MM.1S (cell line): ENCODE measurements around the gene MAU2.

Experiments used
- DNase-seq: peaks from one replicate; pipeline ENCODE4 v3.0.0-alpha.2; 2015
- H2AFZ ChIP-seq: fragments of 300-600 bp; sonication (generic); 2 replicates; pipeline ENCODE4 v1.6.0; 2016; ENCODE audit warnings: antibody characterized with exemption, low read length
- H3F3A ChIP-seq: fragments of 300-600 bp; sonication (generic); 2 replicates; pipeline ENCODE4 v1.6.1; 2016; ENCODE audit warnings: mild to moderate bottlenecking, antibody characterized with exemption, low read length, moderate library complexity, mixed read lengths; ENCODE audit not compliant: insufficient read depth
- H3K27ac ChIP-seq: fragments of 300-600 bp; sonication (generic); 2 replicates; pipeline ENCODE4 v1.5.1; 2016; ENCODE audit warnings: mild to moderate bottlenecking, low read length
- H3K27me3 ChIP-seq: fragments of 300-600 bp; sonication (generic); replicated peaks from 2 replicates; pipeline ENCODE4 v1.6.0; 2016; ENCODE audit warnings: low read length; ENCODE audit not compliant: insufficient read depth
- H3K36me3 ChIP-seq: fragments of 300-600 bp; sonication (generic); replicated peaks from 2 replicates; pipeline ENCODE4 v1.6.1; 2016; ENCODE audit warnings: mild to moderate bottlenecking, low read length, mixed read lengths; ENCODE audit not compliant: insufficient read depth
- H3K4me1 ChIP-seq: fragments of 300-600 bp; sonication (generic); 2 replicates; pipeline ENCODE4 v1.6.1; 2016; ENCODE audit warnings: low read length, mixed read lengths
- H3K4me2 ChIP-seq: fragments of 300-600 bp; sonication (generic); 2 replicates; pipeline ENCODE4 v1.6.0; 2016; ENCODE audit warnings: low read depth, low read length
- H3K4me3 ChIP-seq: fragments of 300-600 bp; sonication (generic); 2 replicates; pipeline ENCODE4 v1.5.1; 2016; ENCODE audit warnings: low read length, mixed read lengths
- H3K79me2 ChIP-seq: fragments of 300-600 bp; sonication (generic); 2 replicates; pipeline ENCODE4 v1.6.1; 2016; ENCODE audit warnings: mixed run types, low read length, mixed read lengths
- H3K9ac ChIP-seq: fragments of 300-600 bp; sonication (generic); 2 replicates; pipeline ENCODE4 v1.6.1; 2016; ENCODE audit warnings: low read length, mixed read lengths
- H3K9me2 ChIP-seq: fragments of 300-600 bp; sonication (generic); replicated peaks from 2 replicates; pipeline ENCODE4 v1.6.1; 2016; ENCODE audit warnings: mild to moderate bottlenecking, low read length, mixed read lengths; ENCODE audit not compliant: insufficient read depth
- H3K9me3 ChIP-seq: fragments of 300-600 bp; sonication (generic); replicated peaks from 2 replicates; pipeline ENCODE4 v1.6.1; 2016; ENCODE audit warnings: mild to moderate bottlenecking, low read length, mixed read lengths; ENCODE audit not compliant: insufficient read depth
- H4K20me1 ChIP-seq: fragments of 300-600 bp; sonication (generic); 2 replicates; pipeline ENCODE4 v1.6.1; 2016; ENCODE audit warnings: mild to moderate bottlenecking, low read length, moderate library complexity, mixed read lengths; ENCODE audit not compliant: insufficient read depth
- CTCF ChIP-seq: fragments of 300-600 bp; sonication (generic); IDR thresholded peaks from 2 replicates; pipeline ENCODE4 v1.5.1; 2016; ENCODE audit warnings: antibody characterized with exemption, low read length, mixed read lengths
- EZH2 ChIP-seq: fragments of 300-600 bp; sonication (generic); optimal IDR thresholded peaks from 2 replicates; pipeline ENCODE3; 2017; ENCODE audit warnings: low read depth, mild to moderate bottlenecking, antibody characterized with exemption, low read length, mixed read lengths
- EZH2phosphoT487 ChIP-seq: fragments of 300-600 bp; sonication (generic); IDR thresholded peaks from 2 replicates; pipeline ENCODE4 v1.6.1; 2018; ENCODE audit warnings: antibody characterized with exemption, low read length

Gene MAU2

GRCh38 chr19:19338082-19338481 is 17.5 kb downstream of the MAU2 start:
- no peaks in the 10 kb centered on the region for H4K20me1 ChIP-seq
- H3K9me2 ChIP-seq: no peaks in the 10 kb centered on the region
- H3K4me2 ChIP-seq: no peak overlapping the region
- H3K36me3 ChIP-seq: no peaks in the 10 kb centered on the region
- H3K79me2 ChIP-seq: peaks cover 23% of the 10 kb centered on the region
- TF ChIP-seq EZH2phosphoT487 (no peak), EZH2 (no peak), CTCF (no peak)
- no peak overlapping the region for H3K27ac ChIP-seq
- H3F3A ChIP-seq: no peaks in the 10 kb centered on the region
- no peaks in the 10 kb centered on the region for H3K4me1 ChIP-seq
- no peak overlapping the region for H3K4me3 ChIP-seq
- H3K9ac ChIP-seq: no peak overlapping the region
- no peak overlapping the region for H2AFZ ChIP-seq
- no peaks in the 10 kb centered on the region for H3K9me3 ChIP-seq
- DNase-seq: no peak
- no peaks in the 10 kb centered on the region for H3K27me3 ChIP-seq

GRCh38 chr19:19341026-19341425 is 20.4 kb downstream of the MAU2 start:
- H3K27ac ChIP-seq: no peak overlapping the region
- no peak for DNase-seq
- H3K36me3 ChIP-seq: peaks cover 4% of the 10 kb centered on the region; the same call in 1 of the 2 replicates
- H2AFZ ChIP-seq: no peak overlapping the region
- H4K20me1 ChIP-seq: no peaks in the 10 kb centered on the region
- no peak for TF ChIP-seq CTCF
- TF ChIP-seq EZH2: no peak
- TF ChIP-seq EZH2phosphoT487: no peak
- no peaks in the 10 kb centered on the region for H3K9me2 ChIP-seq
- no peaks in the 10 kb centered on the region for H3K4me1 ChIP-seq
- H3K4me3 ChIP-seq: no peak overlapping the region
- H3K4me2 ChIP-seq: no peak overlapping the region
- no peaks in the 10 kb centered on the region for H3F3A ChIP-seq
- no peaks in the 10 kb centered on the region for H3K9me3 ChIP-seq
- no peaks in the 10 kb centered on the region for H3K27me3 ChIP-seq
- H3K79me2 ChIP-seq: no peaks in the 10 kb centered on the region
- no peak overlapping the region for H3K9ac ChIP-seq

GRCh38 chr19:19342086-19343015 is 21.7 kb downstream of the MAU2 start:
- H3K36me3 ChIP-seq: peaks cover 4% of the 10 kb centered on the region; the same call in 1 of the 2 replicates
- DNase-seq: peak; percentile 66
- H3K27ac ChIP-seq: no peak overlapping the region

More at GRCh38 chr19:19342086-19343015, 21.7 kb downstream of the MAU2 start:
- no peaks in the 10 kb centered on the region for H3K4me1 ChIP-seq
- no peaks in the 10 kb centered on the region for H3F3A ChIP-seq
- H3K9me2 ChIP-seq: no peaks in the 10 kb centered on the region
- no peaks in the 10 kb centered on the region for H4K20me1 ChIP-seq
- no peaks in the 10 kb centered on the region for H3K27me3 ChIP-seq
- no peaks in the 10 kb centered on the region for H3K9me3 ChIP-seq
- H3K4me3 ChIP-seq: no peak overlapping the region
- H2AFZ ChIP-seq: no peak overlapping the region
- no peak overlapping the region for H3K9ac ChIP-seq
- no peak overlapping the region for H3K4me2 ChIP-seq
- TF ChIP-seq EZH2: no peak
- peak; percentile 89 for TF ChIP-seq CTCF
- no peaks in the 10 kb centered on the region for H3K79me2 ChIP-seq
